HG02870 (cell line): ENCODE measurements around the gene ARFGAP1.
"Not testable (repeated sequence)": the region's sequence is repeated elsewhere in the genome, so short reads cannot be mapped to it uniquely, and the experiment has no call there.

Source experiments
- ATAC-seq: cut with Tn5 transposase; IDR thresholded peaks from one replicate; pipeline ENCODE4 v1.9.1; 2021; ENCODE audit warnings: mild to moderate bottlenecking, moderate library complexity; ENCODE audit not compliant: unreplicated experiment

The ARFGAP1 gene

GRCh38 chr20:63329331-63330083 is 56.9 kb downstream of the ARFGAP1 start:
- ATAC-seq, result no peak

GRCh38 chr20:63330084-63330760 is 57.6 kb downstream of the ARFGAP1 start:
- ATAC-seq, result no peak

- ATAC-seq, result no peak
Observed at GRCh38 chr20:63330940-63331339, 58.3 kb downstream of the ARFGAP1 start.

- ATAC-seq, result no peak
Observed at GRCh38 chr20:63331741-63332400, 59.3 kb downstream of the ARFGAP1 start.

GRCh38 chr20:63332488-63333240 is 60.1 kb downstream of the ARFGAP1 start:
- ATAC-seq, result no peak

- ATAC-seq, result no peak
Observed at GRCh38 chr20:63333241-63333836, 60.7 kb downstream of the ARFGAP1 start.

GRCh38 chr20:63334356-63334755 is 61.7 kb downstream of the ARFGAP1 start:
- ATAC-seq, result no peak

- ATAC-seq, result not testable (repeated sequence)
Observed at GRCh38 chr20:63335060-63335459, 62.4 kb downstream of the ARFGAP1 start.

- no peak for ATAC-seq
Observed at GRCh38 chr20:63335711-63336110, 63.1 kb downstream of the ARFGAP1 start.

GRCh38 chr20:63336232-63336752 is 63.7 kb downstream of the ARFGAP1 start:
- ATAC-seq, result no peak

GRCh38 chr20:63337786-63338420 is 65.3 kb downstream of the ARFGAP1 start:
- ATAC-seq, result no peak
